ENCODE measurements around the gene ZNF429.
"Not testable (repeated sequence)": the region's sequence is repeated elsewhere in the genome, so short reads cannot be mapped to it uniquely, and the experiment has no call there.

ZNF429 gene

DNA sequence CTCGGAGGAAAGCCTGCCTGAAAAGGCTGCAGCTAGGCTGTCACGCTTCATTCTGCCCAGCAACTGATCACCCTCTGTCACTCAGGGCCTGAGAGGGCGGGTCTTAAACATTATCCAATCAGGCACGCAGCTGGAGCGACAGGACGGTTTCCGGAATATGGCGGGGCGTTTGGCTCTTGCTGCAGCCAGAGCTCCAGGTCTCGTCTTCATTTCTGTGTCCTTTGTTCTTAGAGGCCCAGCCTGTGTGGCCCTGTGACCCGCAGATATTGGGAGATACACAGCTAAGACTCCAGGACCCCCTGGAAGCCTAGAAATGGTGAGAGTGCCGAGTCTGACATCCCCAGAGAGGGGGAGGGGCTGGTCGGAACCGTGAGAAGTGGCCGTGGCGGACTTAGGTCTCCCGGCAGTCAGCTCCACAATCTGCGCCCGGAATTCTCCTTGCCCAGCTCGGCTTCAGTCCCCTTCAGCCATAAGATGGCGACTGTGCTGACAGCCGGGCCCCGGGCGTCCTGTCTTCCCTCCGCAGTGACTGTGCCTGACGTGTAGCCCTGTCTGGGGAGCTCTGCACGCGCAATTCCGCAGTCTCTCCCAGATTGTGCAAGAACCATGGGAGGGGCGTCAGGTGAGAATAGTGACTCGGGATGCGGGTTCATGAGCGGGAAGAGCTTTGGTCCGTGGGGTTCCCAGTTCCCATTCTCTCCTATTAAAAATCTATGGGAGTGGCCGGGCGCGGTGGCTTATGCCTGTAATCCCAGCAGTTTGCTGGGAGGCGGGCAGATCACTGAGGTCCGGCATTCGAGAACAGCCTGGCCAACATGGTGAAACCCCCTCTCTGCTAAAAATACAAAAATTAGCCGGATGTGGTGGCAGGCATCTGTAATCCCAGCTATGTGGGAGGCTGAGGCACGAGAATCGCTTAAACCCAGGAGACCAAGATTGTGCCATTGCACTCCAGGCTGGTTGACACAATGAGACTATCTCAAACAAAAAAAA, at the start of gene ZNF429:
Gene ZNF429 (plus strand): TSS at position 144 of the 993 bp plus-strand sequence. CDS start 170 bp downstream, at position 314.
- peak; percentile 55 for DNase-seq (ENCODE audit: low spot score)
- no peak for FAIRE-seq

- DNase-seq (ENCODE audit: low spot score): no peak
- FAIRE-seq: no peak
These were observed 44.7 kb upstream of the ZNF429 start for GRCh38 chr19:21460686-21461085.

GRCh38 chr19:21462540-21462939, 42.9 kb upstream of the ZNF429 start:
- DNase-seq (ENCODE audit: low spot score) (no peak), FAIRE-seq (no peak)

DNA sequence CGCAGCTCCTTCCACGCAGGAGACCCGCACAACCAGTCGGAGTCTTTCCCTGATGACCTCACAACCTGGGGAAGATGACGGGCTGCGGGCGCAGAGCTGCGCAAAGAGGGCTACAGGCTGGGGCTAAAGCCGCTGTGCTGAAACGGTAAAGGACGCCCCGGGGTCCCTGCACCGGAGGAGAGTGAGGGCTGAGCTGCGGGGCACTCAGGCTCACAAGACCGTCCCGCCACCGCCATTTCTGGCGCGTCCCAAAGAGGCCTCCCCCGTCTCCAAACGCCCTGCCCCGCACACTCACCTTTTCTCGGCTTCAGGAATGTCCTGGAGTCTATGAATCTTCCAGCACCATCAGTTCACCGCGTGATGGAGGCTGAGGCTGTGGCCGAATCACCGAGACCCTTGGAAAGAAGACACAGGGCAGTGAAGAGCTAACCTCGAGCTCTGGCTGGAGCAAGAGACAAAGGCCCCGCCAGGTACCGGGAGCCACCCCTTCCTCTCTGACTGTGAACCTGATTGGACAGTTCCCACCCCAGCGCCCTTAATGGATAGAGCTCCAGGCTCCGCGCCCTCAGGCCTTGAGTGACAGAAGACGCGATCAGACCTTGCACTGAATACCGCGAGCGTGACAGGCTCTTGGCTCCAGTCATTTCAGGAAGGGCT, 41.8 kb upstream of the ZNF429 start:
- DNase-seq (ENCODE audit: low spot score) (no peak), FAIRE-seq (no peak)

DNA sequence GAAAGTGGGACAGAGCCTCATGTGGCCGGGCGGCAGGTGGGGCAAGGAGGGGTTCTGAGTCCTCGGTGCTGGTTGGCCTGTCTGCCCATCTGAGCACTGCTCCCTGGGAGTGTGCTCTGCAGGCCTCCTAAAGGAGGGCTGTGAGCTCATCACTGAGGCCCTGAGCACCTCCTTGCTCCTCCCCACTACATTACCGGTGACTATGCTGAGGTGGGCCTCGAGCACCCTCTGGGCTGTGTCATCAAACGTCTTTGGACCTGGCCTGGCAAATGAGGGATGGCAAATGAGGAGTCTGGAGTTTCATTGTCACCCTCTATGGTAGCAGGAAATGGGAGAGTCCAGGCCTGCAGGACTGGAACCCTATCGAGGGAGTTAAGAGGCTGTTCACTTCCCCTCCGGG, 38.8 kb upstream of the ZNF429 start:
- no peak for DNase-seq (ENCODE audit: low spot score)
- no peak for FAIRE-seq

- no peak for FAIRE-seq
- no peak for DNase-seq (ENCODE audit: low spot score)
These were observed 36.6 kb upstream of the ZNF429 start for GRCh38 chr19:21468791-21469190.

DNA sequence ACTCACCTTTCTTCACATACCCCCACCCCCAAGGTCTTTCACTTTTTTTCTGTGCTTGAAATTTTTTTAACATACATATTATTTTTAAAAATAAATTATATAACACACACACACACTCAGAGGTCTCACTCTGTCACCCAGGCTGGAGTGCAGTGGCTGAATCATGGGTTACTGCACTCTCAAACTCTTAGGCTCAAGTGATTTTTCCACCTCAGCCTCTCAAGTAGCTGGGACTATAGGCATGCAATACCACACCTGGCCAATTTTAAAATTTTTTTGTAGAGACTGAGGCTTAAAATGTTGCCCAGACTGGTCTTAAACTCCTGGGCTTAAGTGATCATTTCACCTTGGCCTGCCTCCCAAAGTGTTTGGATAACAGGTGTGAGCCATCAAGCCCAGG, 32.9 kb upstream of the ZNF429 start:
- DNase-seq (ENCODE audit: low spot score): no peak
- no peak for FAIRE-seq

- FAIRE-seq: no peak
- no peak for DNase-seq (ENCODE audit: low spot score)
These were observed 30.7 kb upstream of the ZNF429 start for GRCh38 chr19:21474671-21475181.

GRCh38 chr19:21482361-21482760, 23.0 kb upstream of the ZNF429 start:
- not testable (repeated sequence) for DNase-seq (ENCODE audit: low spot score); FAIRE-seq

GRCh38 chr19:21482863-21483276, 22.5 kb upstream of the ZNF429 start:
- DNase-seq (ENCODE audit: low spot score) (peak; percentile 4), FAIRE-seq (no peak)

- DNase-seq (ENCODE audit: low spot score): no peak
- no peak for FAIRE-seq
These were observed 21.7 kb upstream of the ZNF429 start for GRCh38 chr19:21483589-21484170.

GRCh38 chr19:21484631-21485030, 20.8 kb upstream of the ZNF429 start:
- DNase-seq (ENCODE audit: low spot score): no peak
- no peak for FAIRE-seq

- DNase-seq (ENCODE audit: low spot score) (no peak), FAIRE-seq (no peak)
These were observed 19.5 kb upstream of the ZNF429 start for GRCh38 chr19:21485926-21486325.

- FAIRE-seq: no peak
- DNase-seq (ENCODE audit: low spot score): no peak
These were observed 17.4 kb upstream of the ZNF429 start for GRCh38 chr19:21487969-21488368.

DNA sequence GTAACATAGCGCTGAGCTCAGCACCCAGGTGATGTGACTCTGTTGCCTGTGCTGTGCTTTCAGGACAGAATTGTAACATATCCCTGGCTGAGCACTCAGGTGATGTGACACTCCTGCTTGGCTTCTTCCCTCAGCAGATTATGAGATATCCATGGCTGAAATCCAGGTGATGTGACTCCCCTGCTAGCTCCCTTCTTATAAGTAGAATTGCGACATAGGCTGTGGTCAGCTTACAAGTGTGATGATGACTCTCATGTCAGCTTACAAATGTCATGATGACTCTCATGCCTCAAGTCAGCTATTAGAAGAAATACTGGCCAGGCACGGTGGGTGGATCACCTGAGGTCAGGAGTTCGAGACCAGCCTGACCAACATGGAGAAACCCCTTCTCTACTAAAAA, 14.3 kb upstream of the ZNF429 start:
- DNase-seq (ENCODE audit: low spot score) (no peak), FAIRE-seq (no peak)

DNA sequence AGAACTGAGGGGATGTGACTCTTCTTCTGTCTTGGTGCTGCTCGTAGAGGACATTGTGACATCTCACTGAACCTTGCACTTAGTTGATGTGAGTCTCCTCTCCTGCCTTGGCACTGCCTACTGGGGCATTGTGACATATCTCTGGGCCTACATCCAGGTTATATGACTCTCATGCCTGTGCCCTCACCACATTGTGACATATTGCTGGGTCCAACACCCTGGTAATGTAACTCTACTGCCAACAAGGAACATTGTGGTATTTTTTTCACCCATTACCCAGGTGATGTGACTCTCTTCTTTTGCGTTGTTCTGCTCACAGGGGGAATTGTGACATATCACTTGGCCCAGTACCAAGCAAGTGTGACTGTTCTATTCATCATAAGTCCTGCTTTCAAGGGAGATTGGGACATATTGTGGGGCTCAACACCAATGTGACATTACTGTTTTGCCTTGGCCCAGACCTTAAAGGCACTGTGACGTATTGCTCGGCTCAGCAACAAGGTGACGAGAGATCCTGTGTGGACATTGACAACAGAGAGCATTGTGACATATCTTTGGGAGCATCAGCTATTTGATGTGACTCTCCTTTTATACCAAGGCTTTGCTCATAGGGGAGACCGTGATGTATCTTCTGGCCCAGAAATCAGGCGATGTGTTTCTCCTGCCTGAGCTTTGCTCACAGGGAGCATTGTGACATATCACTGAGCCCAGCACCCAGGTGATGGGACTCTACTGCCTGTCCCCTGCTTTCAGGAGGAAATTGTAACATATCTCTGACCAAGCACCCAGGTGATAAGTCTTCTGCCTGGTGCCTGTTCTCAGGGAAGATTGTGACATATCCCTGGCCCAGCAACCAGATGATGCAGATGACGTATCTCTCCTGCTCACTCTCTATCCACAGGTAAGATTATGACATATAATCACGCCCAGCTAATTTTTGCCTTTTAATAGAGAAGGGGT, 12.2 kb upstream of the ZNF429 start:
- FAIRE-seq (no peak), DNase-seq (ENCODE audit: low spot score) (no peak)

DNA sequence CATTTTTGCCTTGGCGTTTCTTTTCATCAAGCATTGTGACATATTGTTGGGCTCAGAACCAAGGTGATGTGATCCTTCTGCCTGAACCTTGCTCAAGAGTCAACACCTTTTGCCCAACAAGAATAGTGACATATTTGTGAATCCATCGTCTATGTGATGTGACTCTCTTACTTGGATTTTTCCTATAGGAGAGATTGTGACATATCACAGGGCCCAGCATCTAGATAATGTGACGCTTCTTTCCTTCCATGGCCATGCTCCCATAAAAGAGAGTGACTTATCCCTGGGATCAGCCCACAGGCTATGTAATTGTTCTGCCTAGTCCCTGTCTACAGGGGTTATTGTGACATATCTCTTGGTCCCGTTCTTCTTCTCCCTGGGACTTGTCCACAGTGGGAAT, 8.5 kb upstream of the ZNF429 start:
- FAIRE-seq: no peak
- DNase-seq (ENCODE audit: low spot score): no peak

DNA sequence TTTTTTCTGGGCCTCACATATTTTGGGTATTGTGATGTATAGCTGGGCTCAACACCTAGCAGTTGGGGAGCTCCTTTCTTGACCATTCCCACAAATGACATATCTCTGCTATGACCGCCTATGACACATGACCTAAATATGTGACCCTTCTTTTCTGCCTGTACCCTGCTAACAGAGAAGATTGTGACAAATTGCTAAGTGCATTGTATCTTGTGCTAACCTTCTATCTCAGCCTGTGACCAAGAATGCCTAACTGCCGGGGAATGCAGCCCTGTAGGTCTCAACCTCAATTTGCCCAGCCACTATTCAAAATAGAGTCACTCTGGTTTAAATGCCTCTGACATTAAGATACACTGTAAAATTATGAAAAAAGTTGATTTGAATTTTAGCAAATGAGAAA, 6.8 kb upstream of the ZNF429 start:
- no peak for FAIRE-seq
- DNase-seq (ENCODE audit: low spot score): no peak

GRCh38 chr19:21508198-21508597, 2.8 kb downstream of the ZNF429 start:
- FAIRE-seq: no peak

DNA sequence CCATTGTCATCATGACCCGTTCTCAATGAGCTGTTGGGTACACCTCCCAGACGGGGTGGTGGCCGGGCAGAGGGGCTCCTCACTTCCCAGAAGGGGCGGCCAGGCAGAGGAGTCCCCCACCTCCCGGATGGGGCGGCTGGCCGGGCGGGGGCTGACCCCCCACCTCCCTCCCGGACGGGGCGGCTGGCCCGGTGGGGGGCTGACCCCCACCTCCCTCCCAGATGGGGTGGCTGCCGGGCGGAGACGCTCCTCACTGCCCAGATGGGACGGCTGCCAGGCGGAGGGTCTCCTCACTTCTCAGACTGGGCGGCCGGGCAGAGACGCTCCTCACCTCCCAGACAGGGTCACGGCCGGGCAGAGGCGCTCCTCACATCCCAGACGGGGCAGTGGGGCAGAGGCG, 5.7 kb downstream of the ZNF429 start:
- not testable (repeated sequence) for DNase-seq (ENCODE audit: low spot score); FAIRE-seq

More at GRCh38 chr19:21508198-21508597, 2.8 kb downstream of the ZNF429 start:
- DNase-seq (ENCODE audit: low spot score): no peak

DNA sequence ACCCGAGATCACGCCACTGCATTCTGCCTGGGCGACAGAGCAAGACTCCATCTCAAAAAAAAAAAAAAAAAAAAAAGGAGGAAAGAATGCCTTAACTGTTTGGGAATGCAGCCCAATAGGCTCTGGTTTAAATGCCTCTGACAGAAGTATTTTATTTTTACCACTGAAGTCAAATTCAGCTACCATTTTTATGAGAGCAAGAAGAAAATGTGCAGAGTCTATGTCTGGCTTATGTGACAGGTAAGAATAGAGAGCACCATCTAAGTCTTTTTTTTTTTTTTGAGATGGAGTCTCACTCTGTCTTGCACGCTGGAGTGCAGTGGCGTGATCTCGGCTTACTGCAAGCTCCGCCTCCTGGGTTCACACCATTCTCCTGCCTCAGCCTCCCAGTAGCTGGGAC, 7.2 kb downstream of the ZNF429 start:
- DNase-seq (ENCODE audit: low spot score); FAIRE-seq: not testable (repeated sequence)
